Measurements from ENCODE around the gene SETDB2. TPM values are rescaled to one million over a fixed set of nuclear protein-coding genes. Genes with fewer than 3 reads are reported as not detected.

Gene SETDB2
- total RNA-seq, 1 donor from 2014 or later: 9.8 TPM

- DNase-seq (ENCODE audit: low spot score): no peak
Observed at GRCh38 chr13:49429121-49429520, 15.0 kb upstream of the SETDB2 start.

- DNase-seq (ENCODE audit: low spot score): no peak
Observed at GRCh38 chr13:49435992-49436391, 8.1 kb upstream of the SETDB2 start.

GRCh38 chr13:49436890-49437289 is 7.2 kb upstream of the SETDB2 start:
- no peak for DNase-seq (ENCODE audit: low spot score)

- no peak for DNase-seq (ENCODE audit: low spot score)
Observed at GRCh38 chr13:49437705-49438104, 6.4 kb upstream of the SETDB2 start.

GRCh38 chr13:49439609-49440008 is 4.5 kb upstream of the SETDB2 start:
- no peak for DNase-seq (ENCODE audit: low spot score)

- DNase-seq (ENCODE audit: low spot score): no peak
Observed at GRCh38 chr13:49441312-49441711, 2.8 kb upstream of the SETDB2 start.

GRCh38 chr13:49441846-49442245 is 2.2 kb upstream of the SETDB2 start:
- no peak for DNase-seq (ENCODE audit: low spot score)

- no peak for DNase-seq (ENCODE audit: low spot score)
Observed at GRCh38 chr13:49443357-49443703, 744 bp upstream of the SETDB2 start.

GRCh38 chr13:49444524-49445395 is 686 bp downstream of the SETDB2 start:
- DNase-seq (ENCODE audit: low spot score): peak; percentile 35

- no peak for DNase-seq (ENCODE audit: low spot score)
Observed at GRCh38 chr13:49446473-49446872, 2.4 kb downstream of the SETDB2 start.

GRCh38 chr13:49448753-49449152 is 4.7 kb downstream of the SETDB2 start:
- DNase-seq (ENCODE audit: low spot score): no peak

GRCh38 chr13:49450105-49450819 is 6.2 kb downstream of the SETDB2 start:
- DNase-seq (ENCODE audit: low spot score): no peak

- DNase-seq (ENCODE audit: low spot score): no peak
Observed at GRCh38 chr13:49452725-49453457, 8.8 kb downstream of the SETDB2 start.

GRCh38 chr13:49453465-49453864 is 9.4 kb downstream of the SETDB2 start:
- no peak for DNase-seq (ENCODE audit: low spot score)

GRCh38 chr13:49454388-49455006 is 10.4 kb downstream of the SETDB2 start:
- DNase-seq (ENCODE audit: low spot score): no peak

- DNase-seq (ENCODE audit: low spot score): no peak
Observed at GRCh38 chr13:49455007-49455398, 10.9 kb downstream of the SETDB2 start.

- DNase-seq (ENCODE audit: low spot score): no peak
Observed at GRCh38 chr13:49456156-49456555, 12.1 kb downstream of the SETDB2 start.

- no peak for DNase-seq (ENCODE audit: low spot score)
Observed at GRCh38 chr13:49457221-49457620, 13.1 kb downstream of the SETDB2 start.

GRCh38 chr13:49459580-49459979 is 15.5 kb downstream of the SETDB2 start:
- no peak for DNase-seq (ENCODE audit: low spot score)

- DNase-seq (ENCODE audit: low spot score): no peak
Observed at GRCh38 chr13:49464085-49464484, 20.0 kb downstream of the SETDB2 start.

GRCh38 chr13:49464621-49465325 is 20.7 kb downstream of the SETDB2 start:
- DNase-seq (ENCODE audit: low spot score): no peak

All from mucosa of gallbladder (tissue), 1 donor.